Keratinocyte (primary cell): ENCODE data around the gene TSHR.

ENCODE experiments used
- CTCF ChIP-seq, 3 experiments: IDR thresholded peaks in 1 of 3; conservative IDR thresholded peaks in 1 of 3; optimal IDR thresholded peaks in 1 of 3; 2 replicates in 2 of 3; 3 replicates in 1 of 3; pipeline versions ENCODE3 to v1.5.1; 2011; ENCODE audit warnings: low read length in 3 of 3, mild to moderate bottlenecking in 3 of 3, moderate library complexity in 2 of 3, control low read depth in 1 of 3, inconsistent platforms in 1 of 3; ENCODE audit not compliant: insufficient read depth in 2 of 3; ENCODE audit errors: extremely low read depth in 1 of 3
- EZH2 ChIP-seq: IDR thresholded peaks from one replicate; pipeline ENCODE4 v1.6.1; 2012; ENCODE audit warnings: inconsistent platforms, mild to moderate bottlenecking, low read length, moderate library complexity

GRCh38 chr14:80982711-80983110 is 27.3 kb downstream of the TSHR start:
- TF ChIP-seq CTCF (optimal IDR thresholded peaks at IDR 0.05 in 1 of 3, IDR thresholded peaks at IDR 0.05 in 1 of 3, conservative IDR thresholded peaks at IDR 0.05 in 1 of 3; ENCODE audit: extremely low read depth in 1 of 3, insufficient read depth in 2 of 3, low read length in 3 of 3) (no peak), EZH2 (no peak)
